ENCODE data around the gene SQSTM1. TPM values are rescaled to one million over a fixed set of nuclear protein-coding genes. Genes with fewer than 3 reads are reported as not detected.

The SQSTM1 gene
- total RNA-seq, 1 experiment from 2014 or later: 985 TPM

GRCh38 chr5:179816796-179817469, 3.8 kb upstream of the SQSTM1 start:
- no peaks in the 10 kb centered on the region for H3K9me3 ChIP-seq (ENCODE audit: control insufficient read depth, insufficient read depth, low read depth, low read length)
- H3K4me1 ChIP-seq (ENCODE audit: control insufficient read depth, insufficient read depth, low read length): peaks cover 31% of the 10 kb centered on the region
- H3K27ac ChIP-seq (ENCODE audit: low read length): peak overlapping the region; percentile 99
- H3K36me3 ChIP-seq (ENCODE audit: control insufficient read depth, insufficient read depth, low read length): no peaks in the 10 kb centered on the region; the same call in 1 of the 2 replicates
- ATAC-seq (no peak), DNase-seq (ENCODE audit: low read depth, low spot score) (no peak)
- intact Hi-C loops (cut with micrococcal nuclease; ENCODE audit: unreplicated experiment) (no loop called here), in situ Hi-C loops (cut with HindIII; ENCODE audit: low pct_unique_long_range_greater_than_20kb, low sequenced_read_pairs) (no loop called here)
- no peaks in the 10 kb centered on the region for H3K27me3 ChIP-seq (ENCODE audit: control insufficient read depth, insufficient read depth, low read length)
- H3K4me3 ChIP-seq (ENCODE audit: low read depth in 2 of 2, low read length in 2 of 2): no peak overlapping the region
- TF ChIP-seq CTCF (IDR thresholded peaks at IDR 0.05): no peak
- TF ChIP-seq POLR2AphosphoS5 (IDR thresholded peaks at IDR 0.05; ENCODE audit: low read depth, low read length): no peak; the same call in 1 of the 2 replicates
- no peak for TF ChIP-seq REST (IDR thresholded peaks at IDR 0.05; ENCODE audit: insufficient read depth in 1 of 2, low read depth in 2 of 2, low read length in 1 of 2)
- ChIA-PET POLR2A (interaction anchor here (0.7 kb wide), 2 partner anchors 26 to 179 kb away, joined by 3 to 11 read pairs; no protein-coding TSS in a partner anchor), CTCF (no interaction called here)
- no TSS peak for BruUV-seq (replicated peaks)

GRCh38 chr5:179817470-179817840, 3.2 kb upstream of the SQSTM1 start:
- CTCF ChIA-PET: no interaction called here
- no peak overlapping the region for H3K4me3 ChIP-seq (ENCODE audit: low read depth in 2 of 2, low read length in 2 of 2)

More at GRCh38 chr5:179817470-179817840, 3.2 kb upstream of the SQSTM1 start:
- Histone ChIP-seq H3K4me1 (ENCODE audit: control insufficient read depth, insufficient read depth, low read length) (peaks cover 33% of the 10 kb centered on the region), H3K27me3 (ENCODE audit: control insufficient read depth, insufficient read depth, low read length) (no peaks in the 10 kb centered on the region), H3K27ac (ENCODE audit: low read length) (peak overlapping the region; percentile 99), H3K36me3 (ENCODE audit: control insufficient read depth, insufficient read depth, low read length) (no peaks in the 10 kb centered on the region; the same call in 1 of the 2 replicates), H3K9me3 (ENCODE audit: control insufficient read depth, insufficient read depth, low read depth, low read length) (no peaks in the 10 kb centered on the region)
- ATAC-seq: no peak
- intact Hi-C loops (cut with micrococcal nuclease; ENCODE audit: unreplicated experiment): no loop called here
- BruUV-seq (replicated peaks): no TSS peak
- in situ Hi-C loops (cut with HindIII; ENCODE audit: low pct_unique_long_range_greater_than_20kb, low sequenced_read_pairs): no loop called here
- TF ChIP-seq POLR2AphosphoS5 (IDR thresholded peaks at IDR 0.05; ENCODE audit: low read depth, low read length) (no peak), CTCF (IDR thresholded peaks at IDR 0.05) (no peak), SIN3A (IDR thresholded peaks at IDR 0.05; ENCODE audit: borderline replicate concordance, insufficient read depth, low read depth, low read length) (no peak)
- POLR2A ChIA-PET: interaction anchor here (0.7 kb wide), 3 partner anchors 25 to 179 kb away, joined by 3 to 11 read pairs (median 9); no protein-coding TSS in a partner anchor
- no peak for DNase-seq (ENCODE audit: low read depth, low spot score)

Measured in Panc1 (cell line).